ENCODE measurements around the gene MN1. TPM values are rescaled to one million over a fixed set of nuclear protein-coding genes. Genes with fewer than 3 reads are reported as not detected.
A peak's percentile ranks its signal among the peaks of the same experiment; 100 is the strongest.

The MN1 gene
- total RNA-seq (2014; rRNA removed; shearing (Covaris generic)), result 0.68 and 0.79 TPM in 2 replicates

GRCh38 chr22:27801616-27802345 lies at the start of gene MN1:
TSS of gene MN1 (minus strand) at chr22:27801756. CDS start at chr22:27800543, 1,213 bp downstream.
- DNase-seq (ENCODE audit: low spot score), result no peak

- DNase-seq (ENCODE audit: low spot score), result no peak
These were observed 48.5 kb upstream of the MN1 start for GRCh38 chr22:27850000-27850521.

- no peak for DNase-seq (ENCODE audit: low spot score)
These were observed 46.4 kb upstream of the MN1 start for GRCh38 chr22:27848005-27848404.

GRCh38 chr22:27846910-27847309 lies 45.4 kb upstream of the MN1 start:
- DNase-seq (ENCODE audit: low spot score), result no peak

- DNase-seq (ENCODE audit: low spot score), result no peak
These were observed 44.7 kb upstream of the MN1 start for GRCh38 chr22:27846248-27846757.

GRCh38 chr22:27845644-27846043 lies 44.1 kb upstream of the MN1 start:
- no peak for DNase-seq (ENCODE audit: low spot score)

GRCh38 chr22:27844656-27845591 lies 43.4 kb upstream of the MN1 start:
- DNase-seq (ENCODE audit: low spot score), result no peak

GRCh38 chr22:27844256-27844655 lies 42.7 kb upstream of the MN1 start:
- DNase-seq (ENCODE audit: low spot score), result no peak

GRCh38 chr22:27843441-27843840 lies 41.9 kb upstream of the MN1 start:
- no peak for DNase-seq (ENCODE audit: low spot score)

- no peak for DNase-seq (ENCODE audit: low spot score)
These were observed 41.3 kb upstream of the MN1 start for GRCh38 chr22:27842669-27843431.

- DNase-seq (ENCODE audit: low spot score), result no peak
These were observed 40.6 kb upstream of the MN1 start for GRCh38 chr22:27842201-27842600.

GRCh38 chr22:27840436-27840835 lies 38.9 kb upstream of the MN1 start:
- DNase-seq (ENCODE audit: low spot score), result no peak

GRCh38 chr22:27839057-27839660 lies 37.6 kb upstream of the MN1 start:
- DNase-seq (ENCODE audit: low spot score), result no peak

- DNase-seq (ENCODE audit: low spot score), result no peak
These were observed 34.6 kb upstream of the MN1 start for GRCh38 chr22:27836181-27836580.

- DNase-seq (ENCODE audit: low spot score), result peak; percentile 19
These were observed 33.9 kb upstream of the MN1 start for GRCh38 chr22:27835446-27835845.

GRCh38 chr22:27834364-27835185 lies 33.0 kb upstream of the MN1 start:
- DNase-seq (ENCODE audit: low spot score), result no peak

- DNase-seq (ENCODE audit: low spot score), result no peak
These were observed 32.2 kb upstream of the MN1 start for GRCh38 chr22:27833803-27834202.

GRCh38 chr22:27832606-27833005 lies 31.1 kb upstream of the MN1 start:
- no peak for DNase-seq (ENCODE audit: low spot score)

- DNase-seq (ENCODE audit: low spot score), result no peak
These were observed 28.1 kb upstream of the MN1 start for GRCh38 chr22:27829620-27830019.
